ENCODE data around the gene GFY.

GFY gene

DNA sequence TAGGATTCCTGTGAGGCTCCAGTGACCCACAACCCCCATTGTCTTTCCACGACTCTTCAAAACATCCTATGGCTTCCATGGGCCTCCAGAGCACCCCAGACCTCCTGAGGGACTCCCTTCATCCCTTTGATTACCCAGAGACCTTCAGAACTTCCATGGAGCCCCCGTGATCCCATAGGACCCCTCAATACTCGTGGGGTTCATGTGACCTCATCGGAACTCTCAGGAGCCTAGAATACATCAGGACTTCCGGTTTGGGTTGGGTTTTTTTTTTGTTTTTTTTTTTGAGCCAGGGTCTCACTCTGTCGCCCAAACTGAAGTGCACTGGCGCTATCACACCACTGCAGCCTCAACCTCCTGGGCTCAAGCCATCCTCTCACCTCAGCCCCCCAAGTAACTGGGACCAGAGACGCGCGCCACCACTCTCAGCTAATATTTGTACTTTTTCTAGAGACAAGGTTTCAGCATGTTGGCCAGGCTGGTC is 28.6 kb downstream of the GFY start:
- Histone ChIP-seq H3K27me3 (replicated peaks; ENCODE audit: insufficient read depth, low read length) (no peaks in the 10 kb centered on the region), H3K27ac (ENCODE audit: low read length) (peak overlapping the region; percentile 75), H3K9ac (ENCODE audit: low read length) (peak overlapping the region; percentile 87), H3K36me3 (replicated peaks; ENCODE audit: insufficient read depth, low read length) (no peaks in the 10 kb centered on the region), H2AFZ (ENCODE audit: low read length) (no peak overlapping the region), H3K4me1 (ENCODE audit: low read length) (peaks cover 23% of the 10 kb centered on the region), H3K9me2 (replicated peaks; ENCODE audit: insufficient read depth, low read length) (no peaks in the 10 kb centered on the region), H4K20me1 (ENCODE audit: insufficient read depth, low read length) (no peaks in the 10 kb centered on the region), H3K4me3 (ENCODE audit: low read length) (peak overlapping the region; percentile 70), H3K79me2 (ENCODE audit: low read length) (peaks cover 40% of the 10 kb centered on the region), H3K4me2 (ENCODE audit: low read depth, low read length) (peak overlapping the region; percentile 59), H3F3A (ENCODE audit: insufficient read depth, low read length) (peaks cover 22% of the 10 kb centered on the region), H3K9me3 (replicated peaks; ENCODE audit: insufficient read depth, low read length) (no peaks in the 10 kb centered on the region)
- TF ChIP-seq EZH2 (optimal IDR thresholded peaks at IDR 0.05; ENCODE audit: low read depth, low read length): no peak
- TF ChIP-seq CTCF (IDR thresholded peaks at IDR 0.05; ENCODE audit: low read length): no peak
- no peak for TF ChIP-seq EZH2phosphoT487 (IDR thresholded peaks at IDR 0.05; ENCODE audit: low read length)
- peak; percentile 25 for DNase-seq

GRCh38 chr19:49455773-49456172 is 30.6 kb downstream of the GFY start:
- no peaks in the 10 kb centered on the region for H4K20me1 ChIP-seq (ENCODE audit: insufficient read depth, low read length)
- no peak for DNase-seq
- no peaks in the 10 kb centered on the region for H3K9me2 ChIP-seq (replicated peaks; ENCODE audit: insufficient read depth, low read length)
- H3K4me1 ChIP-seq (ENCODE audit: low read length): peaks cover 20% of the 10 kb centered on the region
- H3K9me3 ChIP-seq (replicated peaks; ENCODE audit: insufficient read depth, low read length): no peaks in the 10 kb centered on the region
- H3K36me3 ChIP-seq (replicated peaks; ENCODE audit: insufficient read depth, low read length): no peaks in the 10 kb centered on the region
- no peak overlapping the region for H3K4me2 ChIP-seq (ENCODE audit: low read depth, low read length)
- no peak overlapping the region for H2AFZ ChIP-seq (ENCODE audit: low read length)
- H3K27ac ChIP-seq (ENCODE audit: low read length): no peak overlapping the region
- TF ChIP-seq CTCF (IDR thresholded peaks at IDR 0.05; ENCODE audit: low read length) (no peak), EZH2 (optimal IDR thresholded peaks at IDR 0.05; ENCODE audit: low read depth, low read length) (no peak), EZH2phosphoT487 (IDR thresholded peaks at IDR 0.05; ENCODE audit: low read length) (no peak)
- H3F3A ChIP-seq (ENCODE audit: insufficient read depth, low read length): peaks cover 23% of the 10 kb centered on the region
- no peaks in the 10 kb centered on the region for H3K27me3 ChIP-seq (replicated peaks; ENCODE audit: insufficient read depth, low read length)
- H3K4me3 ChIP-seq (ENCODE audit: low read length): no peak overlapping the region
- H3K79me2 ChIP-seq (ENCODE audit: low read length): peaks cover 33% of the 10 kb centered on the region
- H3K9ac ChIP-seq (ENCODE audit: low read length): no peak overlapping the region

DNA sequence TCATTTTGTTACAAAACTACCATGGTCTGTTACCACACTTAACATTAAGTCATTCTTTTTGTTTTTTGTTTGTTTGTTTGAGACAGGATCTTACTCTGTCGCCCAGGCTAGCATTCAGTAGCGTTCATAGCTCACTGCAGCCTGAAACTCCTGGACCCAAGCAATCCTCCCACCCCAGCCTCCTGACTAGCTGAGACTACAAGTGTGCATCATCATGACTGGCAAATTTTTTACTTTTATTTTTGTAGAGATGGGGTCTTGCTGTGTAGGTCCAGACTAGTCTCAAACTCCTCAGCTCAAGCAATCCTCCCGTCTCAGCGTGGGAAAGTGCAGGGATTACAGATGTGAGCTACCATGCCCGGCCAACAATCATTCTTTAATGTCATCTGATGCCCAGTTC is 31.1 kb downstream of the GFY start:
- no peak overlapping the region for H3K27ac ChIP-seq (ENCODE audit: low read length)
- peaks cover 23% of the 10 kb centered on the region for H3F3A ChIP-seq (ENCODE audit: insufficient read depth, low read length)
- H3K36me3 ChIP-seq (replicated peaks; ENCODE audit: insufficient read depth, low read length): no peaks in the 10 kb centered on the region
- DNase-seq: no peak
- no peak overlapping the region for H3K4me3 ChIP-seq (ENCODE audit: low read length)
- peaks cover 28% of the 10 kb centered on the region for H3K79me2 ChIP-seq (ENCODE audit: low read length)
- no peaks in the 10 kb centered on the region for H4K20me1 ChIP-seq (ENCODE audit: insufficient read depth, low read length)
- H3K27me3 ChIP-seq (replicated peaks; ENCODE audit: insufficient read depth, low read length): no peaks in the 10 kb centered on the region
- TF ChIP-seq CTCF (IDR thresholded peaks at IDR 0.05; ENCODE audit: low read length) (no peak), EZH2 (optimal IDR thresholded peaks at IDR 0.05; ENCODE audit: low read depth, low read length) (no peak)
- H2AFZ ChIP-seq (ENCODE audit: low read length): no peak overlapping the region
- no peak overlapping the region for H3K9ac ChIP-seq (ENCODE audit: low read length)
- H3K4me1 ChIP-seq (ENCODE audit: low read length): peaks cover 20% of the 10 kb centered on the region
- no peak overlapping the region for H3K4me2 ChIP-seq (ENCODE audit: low read depth, low read length)
- no peaks in the 10 kb centered on the region for H3K9me2 ChIP-seq (replicated peaks; ENCODE audit: insufficient read depth, low read length)
- no peaks in the 10 kb centered on the region for H3K9me3 ChIP-seq (replicated peaks; ENCODE audit: insufficient read depth, low read length)
